K562 (cell line): Measurements from ENCODE around the gene ASB10. TPM values are rescaled to one million over a fixed set of nuclear protein-coding genes. Genes with fewer than 3 reads are reported as not detected.

Experiments
- FOXA3 ChIP-seq, 2 experiments: fragments of 450-650 bp in 1 of 2; sonication (generic) in 1 of 2; formaldehyde crosslinking; IDR thresholded peaks in 1 of 2; conservative IDR thresholded peaks in 1 of 2; 2 replicates each; pipeline versions ENCODE4 v1.4.0 to v1.8.0; 2020 to 2022; ENCODE audit warnings: mild to moderate bottlenecking in 2 of 2, missing genetic modification reagents in 1 of 2
- TEAD1 ChIP-seq, 2 experiments: fragments of 450-650 bp in 1 of 2; sonication (generic) in 1 of 2; formaldehyde crosslinking; IDR thresholded peaks; 2 replicates each; pipeline versions ENCODE4 v1.4.0 to v1.8.0; 2020 to 2022; ENCODE audit warnings: mild to moderate bottlenecking in 2 of 2, missing genetic modification reagents in 1 of 2
- ZBTB7A ChIP-seq: IDR thresholded peaks from 2 replicates; pipeline ENCODE4 v1.6.1; 2011; ENCODE audit warnings: low read depth, mild to moderate bottlenecking, low read length, moderate library complexity, borderline replicate concordance; ENCODE audit not compliant: control insufficient read depth
- ZNF583 ChIP-seq: fragments of 250-450 bp; sonication (Bioruptor Pico); IDR thresholded peaks from 2 replicates; pipeline ENCODE4 v1.4.0; 2020
- ZNF609 ChIP-seq: sonication (generic); formaldehyde crosslinking; IDR thresholded peaks from 2 replicates; pipeline ENCODE4 v1.8.1; 2023; ENCODE audit warnings: missing genetic modification reagents, mild to moderate bottlenecking, borderline replicate concordance
- ZNF695 ChIP-seq: fragments of 450-650 bp; formaldehyde crosslinking; IDR thresholded peaks from 2 replicates; pipeline ENCODE4 v1.4.0; 2020; ENCODE audit warnings: mild to moderate bottlenecking, moderate library complexity
- polyA plus RNA-seq, 8 experiments: library from polyadenylated mRNA; depleted of rRNA in 4 of 8; stranded (reverse) in 5 of 8; unstranded in 3 of 8; fragments of >200 nt; fragmentation: Nextera tagmentation in 2 of 8; fragmentation: Illumina TruSeq in 1 of 8; extraction: Ambion mirVana in 2 of 8; extraction: Trizol in 1 of 8; gene quantifications; 2 replicates each; pipeline versions ENCODE4 v1.2.1 to v1.2.3, GENCODE V29; 2011 to 2014; ENCODE audit warnings: inconsistent platforms in 1 of 8, missing spikeins in 1 of 8
- total RNA-seq, 7 experiments: library from RNA; depleted of rRNA in 6 of 7; stranded (reverse); fragments of >200 nt in 6 of 7; fragmentation: Illumina TruSeq in 2 of 7; extraction: Trizol in 2 of 7; gene quantifications; 2 replicates each; pipeline versions ENCODE4 v1.2.1 to v1.2.3, GENCODE V29; 2011 to 2021; ENCODE audit warnings: low replicate concordance in 1 of 7
- TF ChIP-seq, protein P1 (sequence below): sonication (generic); formaldehyde crosslinking; IDR thresholded peaks from 2 replicates; pipeline ENCODE4 v1.8.0; 2023; ENCODE audit warnings: missing genetic modification reagents, mild to moderate bottlenecking, borderline replicate concordance

Gene ASB10
- total and polyA plus RNA-seq, 9 of the 15 experiments (the other 6 are each of a cell fraction or from before 2014, with no cell fraction given), result not detected

GRCh38 chr7:151226560-151226874, 39.5 kb upstream of the ASB10 start (continued):
- TF ChIP-seq, protein P1, sequence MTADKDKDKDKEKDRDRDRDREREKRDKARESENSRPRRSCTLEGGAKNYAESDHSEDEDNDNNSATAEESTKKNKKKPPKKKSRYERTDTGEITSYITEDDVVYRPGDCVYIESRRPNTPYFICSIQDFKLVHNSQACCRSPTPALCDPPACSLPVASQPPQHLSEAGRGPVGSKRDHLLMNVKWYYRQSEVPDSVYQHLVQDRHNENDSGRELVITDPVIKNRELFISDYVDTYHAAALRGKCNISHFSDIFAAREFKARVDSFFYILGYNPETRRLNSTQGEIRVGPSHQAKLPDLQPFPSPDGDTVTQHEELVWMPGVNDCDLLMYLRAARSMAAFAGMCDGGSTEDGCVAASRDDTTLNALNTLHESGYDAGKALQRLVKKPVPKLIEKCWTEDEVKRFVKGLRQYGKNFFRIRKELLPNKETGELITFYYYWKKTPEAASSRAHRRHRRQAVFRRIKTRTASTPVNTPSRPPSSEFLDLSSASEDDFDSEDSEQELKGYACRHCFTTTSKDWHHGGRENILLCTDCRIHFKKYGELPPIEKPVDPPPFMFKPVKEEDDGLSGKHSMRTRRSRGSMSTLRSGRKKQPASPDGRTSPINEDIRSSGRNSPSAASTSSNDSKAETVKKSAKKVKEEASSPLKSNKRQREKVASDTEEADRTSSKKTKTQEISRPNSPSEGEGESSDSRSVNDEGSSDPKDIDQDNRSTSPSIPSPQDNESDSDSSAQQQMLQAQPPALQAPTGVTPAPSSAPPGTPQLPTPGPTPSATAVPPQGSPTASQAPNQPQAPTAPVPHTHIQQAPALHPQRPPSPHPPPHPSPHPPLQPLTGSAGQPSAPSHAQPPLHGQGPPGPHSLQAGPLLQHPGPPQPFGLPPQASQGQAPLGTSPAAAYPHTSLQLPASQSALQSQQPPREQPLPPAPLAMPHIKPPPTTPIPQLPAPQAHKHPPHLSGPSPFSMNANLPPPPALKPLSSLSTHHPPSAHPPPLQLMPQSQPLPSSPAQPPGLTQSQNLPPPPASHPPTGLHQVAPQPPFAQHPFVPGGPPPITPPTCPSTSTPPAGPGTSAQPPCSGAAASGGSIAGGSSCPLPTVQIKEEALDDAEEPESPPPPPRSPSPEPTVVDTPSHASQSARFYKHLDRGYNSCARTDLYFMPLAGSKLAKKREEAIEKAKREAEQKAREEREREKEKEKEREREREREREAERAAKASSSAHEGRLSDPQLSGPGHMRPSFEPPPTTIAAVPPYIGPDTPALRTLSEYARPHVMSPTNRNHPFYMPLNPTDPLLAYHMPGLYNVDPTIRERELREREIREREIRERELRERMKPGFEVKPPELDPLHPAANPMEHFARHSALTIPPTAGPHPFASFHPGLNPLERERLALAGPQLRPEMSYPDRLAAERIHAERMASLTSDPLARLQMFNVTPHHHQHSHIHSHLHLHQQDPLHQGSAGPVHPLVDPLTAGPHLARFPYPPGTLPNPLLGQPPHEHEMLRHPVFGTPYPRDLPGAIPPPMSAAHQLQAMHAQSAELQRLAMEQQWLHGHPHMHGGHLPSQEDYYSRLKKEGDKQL (CRISPR knock-in tag), result 0 out of 2 replicates have a peak, but pooled peaks have one; percentile 85
- TF ChIP-seq TEAD1 (CRISPR knock-in tag; IDR thresholded peaks at IDR 0.05) (0 out of 4 replicates have a peak, but pooled peaks of 1 of the 2 experiments have one; percentile 54), ZNF695 (CRISPR knock-in tag) (no peak), FOXA3 (CRISPR knock-in tag; conservative IDR thresholded peaks at IDR 0.05 in 1 of 2, IDR thresholded peaks at IDR 0.05 in 1 of 2) (no peak), ZBTB7A (0 out of 2 replicates have a peak, but pooled peaks have one; percentile 13), ZNF583 (CRISPR knock-in tag) (no peak), ZNF609 (CRISPR knock-in tag) (peak; percentile 33; the same call in 1 of the 2 replicates)
